Osteoblast (primary cell): ENCODE results near the gene ADGRV1. TPM values are rescaled to one million over a fixed set of nuclear protein-coding genes. Genes with fewer than 3 reads are reported as not detected.
"Not testable (repeated sequence)": the region's sequence is repeated elsewhere in the genome, so short reads cannot be mapped to it uniquely, and the experiment has no call there.

Experiments used
- DNase-seq: peaks from one replicate; pipeline ENCODE4 v3.0.0; 2011; ENCODE audit warnings: low spot score, mixed read lengths; ENCODE audit not compliant: insufficient read length; ENCODE audit errors: missing footprints
- H2AFZ ChIP-seq: 2 replicates; pipeline ENCODE4 v1.6.0; 2011; ENCODE audit warnings: mild to moderate bottlenecking, low read length
- H3K27ac ChIP-seq: 2 replicates; pipeline ENCODE4 v1.5.1; 2011; ENCODE audit warnings: mild to moderate bottlenecking, low read depth, low read length, moderate library complexity
- H3K27me3 ChIP-seq: 2 replicates; pipeline ENCODE4 v1.6.0; 2012; ENCODE audit warnings: mild to moderate bottlenecking, control low read depth, inconsistent platforms, low read length, moderate library complexity; ENCODE audit not compliant: insufficient read depth
- H3K36me3 ChIP-seq: 2 replicates; pipeline ENCODE4 v1.5.1; 2011; ENCODE audit warnings: mild to moderate bottlenecking, low read length, control low read depth, moderate library complexity; ENCODE audit not compliant: insufficient read depth
- H3K4me1 ChIP-seq: 2 replicates; pipeline ENCODE4 v1.5.1; 2011; ENCODE audit warnings: mild to moderate bottlenecking, low read length, control low read depth, moderate library complexity; ENCODE audit not compliant: insufficient read depth
- H3K4me2 ChIP-seq: 2 replicates; pipeline ENCODE4 v1.6.0; 2011; ENCODE audit warnings: mild to moderate bottlenecking, low read length; ENCODE audit not compliant: insufficient read depth
- H3K4me3 ChIP-seq: fragments of 200-600 bp; sonication (generic); 3 replicates; pipeline ENCODE4 v1.5.1; 2012; ENCODE audit warnings: mild to moderate bottlenecking, low read length, inconsistent platforms; ENCODE audit not compliant: insufficient read depth
- H3K79me2 ChIP-seq: 2 replicates; pipeline ENCODE4 v1.6.0; 2012; ENCODE audit warnings: mild to moderate bottlenecking, low read length, control low read depth, inconsistent platforms; ENCODE audit not compliant: insufficient read depth
- H3K9me3 ChIP-seq: 2 replicates; pipeline ENCODE4 v1.5.1; 2011; ENCODE audit warnings: low read depth, low read length, control low read depth
- H4K20me1 ChIP-seq: 2 replicates; pipeline ENCODE4 v1.6.0; 2012; ENCODE audit warnings: mild to moderate bottlenecking, low read length, control low read depth; ENCODE audit not compliant: insufficient read depth
- total RNA-seq: library from RNA; depleted of rRNA; stranded (reverse); fragments of >200 nt; gene quantifications from 2 replicates; pipeline ENCODE4 v1.2.3, GENCODE V29; 2012
- TF ChIP-seq, protein P1 (sequence below): IDR thresholded peaks from 2 replicates; pipeline ENCODE4 v1.5.1; 2011; ENCODE audit warnings: mild to moderate bottlenecking, low read depth, low read length, moderate library complexity; ENCODE audit errors: extremely low read depth

The ADGRV1 gene
- total RNA-seq, 1 donor: under 0.01 TPM

DNA sequence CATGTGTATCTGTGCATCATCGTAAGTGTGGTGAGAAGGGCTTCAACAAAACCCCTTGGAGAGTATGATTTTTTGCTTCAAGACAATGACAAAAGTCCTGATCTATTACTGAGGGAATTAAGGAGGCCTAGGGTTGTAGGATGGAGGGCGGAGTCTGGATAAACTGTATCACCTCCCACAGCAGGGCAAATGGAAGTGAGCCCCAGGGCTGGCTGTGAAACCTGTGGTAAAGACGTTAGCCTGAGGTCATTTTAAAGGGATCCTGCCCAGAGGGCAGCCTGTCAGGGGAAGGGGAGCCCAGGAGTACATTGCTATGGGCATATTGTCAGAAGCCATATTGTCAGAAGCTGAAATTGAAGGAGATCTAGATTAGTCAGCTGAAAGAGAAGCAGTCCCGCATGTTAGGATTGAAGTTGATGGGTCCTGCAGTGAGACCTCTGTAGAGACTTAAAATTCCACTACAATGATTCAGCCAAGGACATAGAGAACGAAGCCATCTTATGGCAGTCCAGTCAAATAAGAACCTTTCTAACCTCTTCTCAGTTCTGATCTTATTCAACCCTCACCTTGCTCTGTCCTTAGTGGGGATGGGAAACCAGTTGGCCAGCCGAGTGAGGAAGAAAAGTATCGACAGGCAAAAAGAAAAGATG is 26.9 kb downstream of the ADGRV1 start:
- H3K79me2 ChIP-seq: no peaks in the 10 kb centered on the region
- no peak overlapping the region for H3K4me2 ChIP-seq
- H2AFZ ChIP-seq: no peak overlapping the region
- no peaks in the 10 kb centered on the region for H3K9me3 ChIP-seq
- DNase-seq: no peak
- H3K27me3 ChIP-seq: no peaks in the 10 kb centered on the region
- H4K20me1 ChIP-seq: no peaks in the 10 kb centered on the region
- no peak overlapping the region for H3K27ac ChIP-seq
- H3K36me3 ChIP-seq: no peaks in the 10 kb centered on the region
- H3K4me3 ChIP-seq: no peak overlapping the region
- TF ChIP-seq, protein P1, sequence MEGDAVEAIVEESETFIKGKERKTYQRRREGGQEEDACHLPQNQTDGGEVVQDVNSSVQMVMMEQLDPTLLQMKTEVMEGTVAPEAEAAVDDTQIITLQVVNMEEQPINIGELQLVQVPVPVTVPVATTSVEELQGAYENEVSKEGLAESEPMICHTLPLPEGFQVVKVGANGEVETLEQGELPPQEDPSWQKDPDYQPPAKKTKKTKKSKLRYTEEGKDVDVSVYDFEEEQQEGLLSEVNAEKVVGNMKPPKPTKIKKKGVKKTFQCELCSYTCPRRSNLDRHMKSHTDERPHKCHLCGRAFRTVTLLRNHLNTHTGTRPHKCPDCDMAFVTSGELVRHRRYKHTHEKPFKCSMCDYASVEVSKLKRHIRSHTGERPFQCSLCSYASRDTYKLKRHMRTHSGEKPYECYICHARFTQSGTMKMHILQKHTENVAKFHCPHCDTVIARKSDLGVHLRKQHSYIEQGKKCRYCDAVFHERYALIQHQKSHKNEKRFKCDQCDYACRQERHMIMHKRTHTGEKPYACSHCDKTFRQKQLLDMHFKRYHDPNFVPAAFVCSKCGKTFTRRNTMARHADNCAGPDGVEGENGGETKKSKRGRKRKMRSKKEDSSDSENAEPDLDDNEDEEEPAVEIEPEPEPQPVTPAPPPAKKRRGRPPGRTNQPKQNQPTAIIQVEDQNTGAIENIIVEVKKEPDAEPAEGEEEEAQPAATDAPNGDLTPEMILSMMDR: no peak
- H3K4me1 ChIP-seq: no peaks in the 10 kb centered on the region

DNA sequence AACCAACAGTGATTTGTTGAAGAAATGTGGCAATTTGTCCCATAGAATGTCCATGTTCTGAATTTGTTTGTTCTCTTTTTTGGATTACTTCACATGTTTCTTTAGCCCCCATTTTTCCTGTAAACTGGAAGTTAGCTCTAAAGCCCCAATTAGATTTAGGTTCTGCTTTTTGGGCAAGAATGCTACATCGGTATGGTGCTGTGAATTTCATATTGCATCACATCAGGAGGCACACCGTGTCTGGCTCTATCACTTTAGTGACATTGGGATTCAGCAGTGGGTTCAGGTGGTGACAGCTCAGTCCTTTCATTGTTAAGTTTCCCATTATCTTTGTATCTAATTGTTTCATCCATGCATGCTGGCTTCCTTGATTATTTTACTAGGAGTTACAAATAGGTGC is 27.9 kb downstream of the ADGRV1 start:
- Histone ChIP-seq H4K20me1 (no peaks in the 10 kb centered on the region), H3K4me2 (no peak overlapping the region), H3K4me1 (no peaks in the 10 kb centered on the region), H3K27me3 (no peaks in the 10 kb centered on the region), H3K4me3 (no peak overlapping the region), H3K9me3 (no peaks in the 10 kb centered on the region), H3K79me2 (no peaks in the 10 kb centered on the region), H3K27ac (no peak overlapping the region), H3K36me3 (no peaks in the 10 kb centered on the region), H2AFZ (no peak overlapping the region)
- TF ChIP-seq, protein P1: no peak
- no peak for DNase-seq

DNA sequence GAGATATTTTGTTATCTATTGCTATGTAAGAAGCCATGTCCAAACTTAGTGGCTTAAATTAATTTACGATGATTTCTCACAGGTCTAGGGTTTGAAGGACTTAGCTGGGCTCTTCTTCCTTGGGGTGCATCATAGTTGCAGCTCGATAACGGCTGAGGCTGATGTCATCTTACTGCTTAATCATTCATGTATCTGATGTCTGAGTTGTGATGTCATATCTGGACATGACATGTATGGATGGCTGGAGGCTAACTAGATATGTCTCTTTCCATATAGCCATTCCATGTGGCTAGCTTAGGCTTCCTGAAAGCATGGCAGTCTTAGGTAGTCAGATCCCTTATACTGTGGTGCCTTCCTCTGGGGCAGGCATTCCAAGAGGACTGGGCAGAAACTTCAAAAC is 31.6 kb downstream of the ADGRV1 start:
- Histone ChIP-seq H3K27me3 (no peaks in the 10 kb centered on the region), H3K4me3 (no peak overlapping the region), H3K79me2 (no peaks in the 10 kb centered on the region), H3K4me1 (no peaks in the 10 kb centered on the region), H4K20me1 (no peaks in the 10 kb centered on the region), H3K27ac (no peak overlapping the region), H3K9me3 (no peaks in the 10 kb centered on the region), H2AFZ (no peak overlapping the region), H3K4me2 (no peak overlapping the region), H3K36me3 (no peaks in the 10 kb centered on the region)
- no peak for DNase-seq
- TF ChIP-seq, protein P1: no peak

DNA sequence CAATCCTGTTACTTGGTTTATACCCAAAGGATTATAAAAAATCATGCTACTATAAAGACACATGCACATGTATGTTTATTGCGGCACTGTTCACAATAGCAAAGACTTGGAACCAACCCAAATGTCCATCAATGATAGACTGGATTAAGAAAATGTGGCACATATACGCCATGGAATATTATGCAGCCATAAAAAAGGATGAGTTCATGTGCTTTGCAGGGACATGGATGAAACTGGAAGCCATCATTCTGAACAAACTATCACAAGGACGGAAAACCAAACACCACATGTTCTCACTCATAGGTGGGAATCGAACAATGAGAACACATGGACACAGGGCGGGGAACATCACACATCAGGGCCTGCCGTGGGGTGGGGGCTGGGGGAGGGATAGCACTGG is 34.5 kb downstream of the ADGRV1 start:
- H3K4me1 ChIP-seq, H3K4me2 ChIP-seq, H3K27me3 ChIP-seq, H4K20me1 ChIP-seq, H3K79me2 ChIP-seq, H3K27ac ChIP-seq, H3K9me3 ChIP-seq, H3K36me3 ChIP-seq, H2AFZ ChIP-seq, H3K4me3 ChIP-seq, DNase-seq: not testable (repeated sequence)

DNA sequence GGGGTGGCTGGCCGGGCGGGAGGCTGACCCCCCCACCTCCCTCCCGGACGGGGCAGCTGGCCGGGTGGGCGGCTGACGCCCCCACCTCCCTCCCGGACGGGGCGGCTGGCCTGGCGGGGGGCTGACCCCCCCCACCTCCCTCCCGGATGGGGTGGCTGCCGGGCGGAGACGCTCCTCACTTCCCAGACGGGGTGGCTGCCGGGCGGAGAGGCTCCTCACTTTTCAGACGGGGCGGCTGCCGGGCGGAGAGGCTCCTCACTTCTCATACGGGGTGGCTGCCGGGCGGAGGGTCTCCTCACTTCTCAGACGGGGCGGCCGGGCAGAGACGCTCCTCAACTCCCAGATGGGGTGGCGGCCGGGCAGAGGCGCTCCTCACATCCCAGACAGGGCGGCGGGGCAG is 37.2 kb downstream of the ADGRV1 start:
- not testable (repeated sequence) for H3K27ac ChIP-seq, H3K4me3 ChIP-seq, DNase-seq, H4K20me1 ChIP-seq, H3K79me2 ChIP-seq, H2AFZ ChIP-seq, H3K36me3 ChIP-seq, H3K4me1 ChIP-seq, H3K4me2 ChIP-seq, H3K9me3 ChIP-seq, H3K27me3 ChIP-seq
